KMS-11 (cell line): ENCODE measurements around the gene ELMO1.

ENCODE experiments used
- H2AFZ ChIP-seq: fragments of 200-600 bp; sonication (generic); 2 replicates; pipeline ENCODE4 v1.6.1; 2016; ENCODE audit warnings: antibody characterized with exemption, mixed run types, low read depth
- H3K27ac ChIP-seq: fragments of 200-600 bp; sonication (generic); 2 replicates; pipeline ENCODE4 v1.6.1; 2016; ENCODE audit warnings: mild to moderate bottlenecking, mixed run types
- H3K27me3 ChIP-seq: fragments of 200-600 bp; sonication (generic); 2 replicates; pipeline ENCODE4 v1.6.1; 2017; ENCODE audit warnings: mild to moderate bottlenecking, low read depth, mixed run types, moderate library complexity; ENCODE audit not compliant: insufficient read depth
- H3K36me3 ChIP-seq: fragments of 200-600 bp; sonication (generic); 2 replicates; pipeline ENCODE4 v1.6.1; 2017; ENCODE audit warnings: mild to moderate bottlenecking, mixed run types; ENCODE audit not compliant: insufficient read depth
- H3K4me1 ChIP-seq: fragments of 200-600 bp; sonication (generic); 2 replicates; pipeline ENCODE4 v1.6.1; 2016; ENCODE audit warnings: mild to moderate bottlenecking, low read depth, mixed run types; ENCODE audit not compliant: poor library complexity, severe bottlenecking
- H3K4me2 ChIP-seq: fragments of 200-600 bp; sonication (generic); 2 replicates; pipeline ENCODE4 v1.7.0; 2016; ENCODE audit warnings: mild to moderate bottlenecking, mixed run types
- H3K4me3 ChIP-seq: fragments of 200-600 bp; sonication (generic); IDR thresholded peaks from 2 replicates; pipeline ENCODE4 v1.6.1; 2017; ENCODE audit warnings: low read depth, low read length, mixed read lengths; ENCODE audit not compliant: insufficient read depth
- H3K79me2 ChIP-seq: fragments of 200-600 bp; sonication (generic); 2 replicates; pipeline ENCODE4 v1.6.1; 2016; ENCODE audit warnings: low read depth, mixed run types; ENCODE audit not compliant: insufficient read depth
- H3K9ac ChIP-seq: fragments of 200-600 bp; sonication (generic); 2 replicates; pipeline ENCODE4 v1.6.1; 2016; ENCODE audit warnings: mild to moderate bottlenecking, mixed run types
- H4K20me1 ChIP-seq: fragments of 200-600 bp; sonication (generic); 2 replicates; pipeline ENCODE4 v1.6.1; 2016; ENCODE audit warnings: mild to moderate bottlenecking, mixed run types; ENCODE audit not compliant: insufficient read depth
- TF ChIP-seq, protein P1 (sequence below): fragments of 200-600 bp; sonication (generic); conservative IDR thresholded peaks from 2 replicates; pipeline ENCODE4 v1.6.1; 2017; ENCODE audit warnings: low read depth, mild to moderate bottlenecking, antibody characterized with exemption, low read length, moderate library complexity, mixed read lengths

The ELMO1 gene

DNA sequence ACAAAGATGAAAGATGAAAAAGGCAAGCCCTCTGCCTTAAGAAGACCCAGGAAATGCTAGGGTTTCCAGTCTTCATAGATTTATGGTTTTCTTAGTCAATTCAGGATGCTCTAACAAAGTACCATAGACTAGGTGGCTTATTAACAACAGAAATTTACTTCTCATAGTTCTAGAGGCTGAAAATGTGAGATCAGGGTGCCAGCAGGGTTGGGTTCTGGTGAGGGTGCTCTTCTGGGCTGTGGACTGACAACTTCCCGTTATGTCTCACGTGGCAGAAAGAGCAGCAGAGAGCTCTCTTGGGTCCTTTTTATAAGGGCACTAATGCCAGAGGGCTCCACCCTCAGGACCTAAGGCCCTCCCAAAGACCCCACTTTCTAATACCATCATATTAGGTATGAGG lies 23.7 kb downstream of the ELMO1 start:
- Histone ChIP-seq H3K4me1 (no peaks in the 10 kb centered on the region), H3K79me2 (no peaks in the 10 kb centered on the region), H3K4me3 (no peak overlapping the region), H4K20me1 (no peaks in the 10 kb centered on the region), H3K27me3 (no peaks in the 10 kb centered on the region), H3K9ac (no peak overlapping the region), H3K4me2 (no peak overlapping the region), H3K27ac (no peak overlapping the region), H3K36me3 (no peaks in the 10 kb centered on the region), H2AFZ (no peak overlapping the region)
- TF ChIP-seq, protein P1, sequence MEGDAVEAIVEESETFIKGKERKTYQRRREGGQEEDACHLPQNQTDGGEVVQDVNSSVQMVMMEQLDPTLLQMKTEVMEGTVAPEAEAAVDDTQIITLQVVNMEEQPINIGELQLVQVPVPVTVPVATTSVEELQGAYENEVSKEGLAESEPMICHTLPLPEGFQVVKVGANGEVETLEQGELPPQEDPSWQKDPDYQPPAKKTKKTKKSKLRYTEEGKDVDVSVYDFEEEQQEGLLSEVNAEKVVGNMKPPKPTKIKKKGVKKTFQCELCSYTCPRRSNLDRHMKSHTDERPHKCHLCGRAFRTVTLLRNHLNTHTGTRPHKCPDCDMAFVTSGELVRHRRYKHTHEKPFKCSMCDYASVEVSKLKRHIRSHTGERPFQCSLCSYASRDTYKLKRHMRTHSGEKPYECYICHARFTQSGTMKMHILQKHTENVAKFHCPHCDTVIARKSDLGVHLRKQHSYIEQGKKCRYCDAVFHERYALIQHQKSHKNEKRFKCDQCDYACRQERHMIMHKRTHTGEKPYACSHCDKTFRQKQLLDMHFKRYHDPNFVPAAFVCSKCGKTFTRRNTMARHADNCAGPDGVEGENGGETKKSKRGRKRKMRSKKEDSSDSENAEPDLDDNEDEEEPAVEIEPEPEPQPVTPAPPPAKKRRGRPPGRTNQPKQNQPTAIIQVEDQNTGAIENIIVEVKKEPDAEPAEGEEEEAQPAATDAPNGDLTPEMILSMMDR, result no peak

DNA sequence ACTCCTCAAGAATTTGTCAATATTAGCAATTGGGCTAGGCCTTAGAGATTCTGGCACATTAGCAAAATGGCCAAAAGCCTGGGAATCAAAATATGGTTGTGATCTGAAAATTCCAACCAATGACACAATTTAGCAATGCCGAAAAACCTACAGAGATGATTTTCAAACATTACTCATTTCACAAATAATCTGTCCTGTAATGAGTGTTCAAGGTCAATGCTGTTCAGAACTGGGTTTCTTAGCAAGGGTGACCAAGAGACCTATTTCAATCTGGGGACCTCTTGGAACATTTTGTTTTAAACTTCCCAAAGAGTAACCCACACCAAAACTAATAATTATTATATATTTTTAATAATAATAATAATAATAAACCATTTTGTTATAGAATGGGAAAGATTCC lies 24.1 kb downstream of the ELMO1 start:
- Histone ChIP-seq H2AFZ (no peak overlapping the region), H3K4me1 (no peaks in the 10 kb centered on the region), H3K79me2 (no peaks in the 10 kb centered on the region), H3K9ac (no peak overlapping the region), H3K27me3 (no peaks in the 10 kb centered on the region), H3K4me3 (no peak overlapping the region), H3K4me2 (no peak overlapping the region), H3K36me3 (no peaks in the 10 kb centered on the region), H3K27ac (no peak overlapping the region), H4K20me1 (no peaks in the 10 kb centered on the region)
- TF ChIP-seq, protein P1, result no peak

DNA sequence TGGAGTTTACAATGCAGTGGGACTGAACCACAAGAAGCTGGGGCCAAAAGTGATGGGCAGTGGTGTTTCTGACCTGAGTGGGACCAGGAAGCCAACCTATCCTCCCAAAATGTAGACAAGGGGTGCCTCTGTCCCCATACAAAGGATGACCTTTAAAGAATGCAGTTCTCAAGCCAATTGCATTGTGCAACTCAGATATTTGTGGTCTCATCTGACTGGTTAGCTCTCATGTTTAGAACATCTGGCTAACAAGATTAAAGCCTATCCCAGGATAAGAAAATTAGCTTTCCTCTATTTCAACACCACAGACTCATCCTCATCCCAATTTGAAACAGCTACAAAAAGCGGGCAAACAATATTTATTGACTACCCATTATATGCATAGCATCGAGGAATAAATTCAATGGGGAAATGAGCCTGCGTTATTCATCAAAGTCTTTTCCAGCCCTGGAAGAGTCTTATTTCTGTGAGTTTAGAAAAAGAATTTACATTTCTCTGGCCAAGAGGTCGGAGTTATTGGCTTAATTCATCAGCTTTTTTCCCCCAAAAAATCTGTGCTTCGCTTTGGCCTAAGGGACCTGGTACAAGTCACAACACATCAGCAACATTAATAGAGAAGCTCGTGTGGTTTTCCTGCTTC lies 26.7 kb downstream of the ELMO1 start:
- H3K79me2 ChIP-seq, result no peaks in the 10 kb centered on the region
- H4K20me1 ChIP-seq, result no peaks in the 10 kb centered on the region
- H3K9ac ChIP-seq, result no peak overlapping the region
- H3K4me3 ChIP-seq, result no peak overlapping the region
- no peaks in the 10 kb centered on the region for H3K36me3 ChIP-seq
- no peaks in the 10 kb centered on the region for H3K4me1 ChIP-seq
- no peak overlapping the region for H3K27ac ChIP-seq
- H3K4me2 ChIP-seq, result no peak overlapping the region
- TF ChIP-seq, protein P1, result no peak
- no peak overlapping the region for H2AFZ ChIP-seq
- no peaks in the 10 kb centered on the region for H3K27me3 ChIP-seq

DNA sequence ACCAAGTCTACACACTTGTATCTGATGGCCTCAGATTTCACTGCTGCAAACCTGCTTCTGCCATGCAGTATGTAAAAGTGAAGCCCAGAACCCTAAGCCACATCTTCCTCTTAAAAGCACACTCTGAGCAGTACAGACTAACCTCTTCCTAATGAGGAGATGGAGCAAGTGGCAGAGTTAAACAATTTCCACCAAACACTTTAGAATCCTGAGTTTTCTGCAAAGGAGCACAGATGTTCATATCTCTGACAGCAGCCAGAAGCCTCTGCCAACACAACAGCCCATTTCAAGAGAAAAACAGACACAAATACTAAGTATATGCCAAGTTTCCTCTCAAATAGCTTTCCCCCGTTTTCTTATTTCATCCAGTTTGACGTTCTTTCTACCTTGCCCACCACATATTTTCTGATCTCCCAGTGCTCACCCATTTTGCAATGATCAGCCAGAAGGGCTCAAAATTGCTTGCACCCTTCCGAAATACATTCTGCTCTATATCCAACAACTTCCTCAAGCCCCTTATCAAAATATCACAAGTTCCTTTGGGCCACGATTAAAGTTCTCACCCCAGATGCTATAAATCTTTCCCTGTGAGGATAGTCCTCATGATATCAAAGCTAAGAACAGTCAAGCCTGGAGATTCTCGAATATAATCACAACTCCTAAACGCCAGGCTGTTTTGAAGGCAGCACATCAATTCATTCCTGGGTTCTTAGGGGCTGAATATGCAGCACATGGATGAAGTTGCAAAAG lies 27.5 kb downstream of the ELMO1 start:
- H3K4me1 ChIP-seq, result no peaks in the 10 kb centered on the region
- no peak overlapping the region for H3K27ac ChIP-seq
- no peak overlapping the region for H3K4me3 ChIP-seq
- no peak overlapping the region for H3K4me2 ChIP-seq
- H4K20me1 ChIP-seq, result no peaks in the 10 kb centered on the region
- no peak overlapping the region for H2AFZ ChIP-seq
- no peaks in the 10 kb centered on the region for H3K36me3 ChIP-seq
- no peak overlapping the region for H3K9ac ChIP-seq
- TF ChIP-seq, protein P1, result no peak
- no peaks in the 10 kb centered on the region for H3K27me3 ChIP-seq
- no peaks in the 10 kb centered on the region for H3K79me2 ChIP-seq
